Skeletal muscle tissue (tissue), 4 donors: ENCODE measurements around the gene DPP7. TPM values are rescaled to one million over a fixed set of nuclear protein-coding genes. Genes with fewer than 3 reads are reported as not detected.

Experiments used
- H3K27ac ChIP-seq: one replicate; pipeline ENCODE4 v1.7.0; 2013; ENCODE audit warnings: mild to moderate bottlenecking, low read depth, low read length, inconsistent platforms
- H3K27me3 ChIP-seq, 3 donors: one replicate each; pipeline ENCODE4 v1.7.0; 2013; ENCODE audit warnings: low read length in 3 of 3; ENCODE audit not compliant: control insufficient read depth in 3 of 3, insufficient read depth in 3 of 3
- H3K36me3 ChIP-seq, 3 donors: one replicate each; pipeline ENCODE4 v1.7.0; 2013; ENCODE audit warnings: low read length in 3 of 3; ENCODE audit not compliant: control insufficient read depth in 3 of 3, insufficient read depth in 3 of 3
- H3K4me1 ChIP-seq, 3 donors: one replicate each; pipeline ENCODE4 v1.7.0; 2013; ENCODE audit warnings: low read length in 3 of 3, mild to moderate bottlenecking in 3 of 3; ENCODE audit not compliant: control insufficient read depth in 3 of 3, insufficient read depth in 3 of 3
- H3K4me3 ChIP-seq, 3 donors: one replicate each; pipeline ENCODE4 v1.7.0; 2013; ENCODE audit warnings: low read length in 3 of 3
- H3K9ac ChIP-seq, 3 donors: one replicate each; pipeline ENCODE4 v1.7.0; 2013; ENCODE audit warnings: low read length in 3 of 3, mild to moderate bottlenecking in 3 of 3, moderate library complexity in 2 of 3, low read depth in 1 of 3
- H3K9me3 ChIP-seq, 3 donors: one replicate each; pipeline ENCODE4 v1.7.0; 2013; ENCODE audit warnings: low read length in 3 of 3; ENCODE audit not compliant: control insufficient read depth in 3 of 3
- total RNA-seq: library from RNA; depleted of rRNA; stranded (reverse); fragments of >200 nt; gene quantifications from one replicate; pipeline ENCODE4 v1.2.3, GENCODE V29; 2014
- donor health status: Osteomylitis.

Gene DPP7
- total RNA-seq, 1 donor from 2014 or later: 19.8 TPM

GRCh38 chr9:137070906-137071275 is 43.6 kb downstream of the DPP7 start:
- Histone ChIP-seq H3K9me3 (no peaks in the 10 kb centered on the region), H3K27ac (peak overlapping the region; percentile 40), H3K4me1 (peaks cover 8 to 17% (median 12%) of the 10 kb centered on the region in 3 donors), H3K9ac (peak overlapping the region in 2 of 3 donors; percentile 32 to 60), H3K4me3 (peak overlapping the region; percentile 14 to 59 (median 45)), H3K36me3 (no peaks in the 10 kb centered on the region), H3K27me3 (peaks cover 5 to 18% (median 11%) of the 10 kb centered on the region in 3 donors)

- peaks cover 8 to 17% (median 12%) of the 10 kb centered on the region in 3 donors for H3K4me1 ChIP-seq
- H3K27me3 ChIP-seq: peaks cover 5 to 18% (median 11%) of the 10 kb centered on the region in 3 donors
- peak within 1 kb of the TSS; percentile 14 to 59 (median 49) for H3K4me3 ChIP-seq
- H3K9ac ChIP-seq: peak within 1 kb of the TSS in 2 of 3 donors; percentile 32 to 60
- peak within 1 kb of the TSS; percentile 40 for H3K27ac ChIP-seq
- no peaks in the 10 kb centered on the region for H3K36me3 ChIP-seq
- no peaks in the 10 kb centered on the region for H3K9me3 ChIP-seq
These were observed 44.2 kb downstream of the DPP7 start, which contains the start of gene SAPCD2 for GRCh38 chr9:137070201-137070905. Gene SAPCD2 (minus strand): TSS chr9:137070557. CDS start chr9:137070460, 97 bp downstream.

GRCh38 chr9:137069508-137070091 is 44.9 kb downstream of the DPP7 start:
- H3K4me3 ChIP-seq: no peak overlapping the region

GRCh38 chr9:137068539-137069507 is 45.7 kb downstream of the DPP7 start:
- Histone ChIP-seq H3K4me1 (peaks cover 8 to 18% (median 14%) of the 10 kb centered on the region in 3 donors), H3K36me3 (no peaks in the 10 kb centered on the region), H3K27me3 (peaks cover 5 to 18% (median 11%) of the 10 kb centered on the region in 3 donors), H3K27ac (no peak overlapping the region), H3K4me3 (no peak overlapping the region), H3K9ac (no peak overlapping the region), H3K9me3 (no peaks in the 10 kb centered on the region)

More at GRCh38 chr9:137069508-137070091, 44.9 kb downstream of the DPP7 start:
- Histone ChIP-seq H3K4me1 (peaks cover 8 to 17% (median 12%) of the 10 kb centered on the region in 3 donors), H3K9ac (no peak overlapping the region), H3K36me3 (no peaks in the 10 kb centered on the region), H3K27me3 (peaks cover 5 to 18% (median 11%) of the 10 kb centered on the region in 3 donors), H3K9me3 (no peaks in the 10 kb centered on the region), H3K27ac (no peak overlapping the region)

- Histone ChIP-seq H3K9me3 (no peaks in the 10 kb centered on the region), H3K9ac (no peak overlapping the region), H3K4me1 (peaks cover 8 to 20% (median 14%) of the 10 kb centered on the region in 3 donors), H3K36me3 (no peaks in the 10 kb centered on the region), H3K27me3 (peaks cover 5 to 18% (median 11%) of the 10 kb centered on the region in 3 donors), H3K4me3 (no peak overlapping the region), H3K27ac (no peak overlapping the region)
These were observed 46.5 kb downstream of the DPP7 start for GRCh38 chr9:137067860-137068538.

- H3K4me1 ChIP-seq: peaks cover 7 to 17% (median 11%) of the 10 kb centered on the region in 3 donors
- no peak overlapping the region for H3K9ac ChIP-seq
- no peak overlapping the region for H3K4me3 ChIP-seq
- H3K36me3 ChIP-seq: no peaks in the 10 kb centered on the region
- no peak overlapping the region for H3K27ac ChIP-seq
- H3K27me3 ChIP-seq: peaks cover 5 to 18% (median 11%) of the 10 kb centered on the region in 3 donors
- H3K9me3 ChIP-seq: no peaks in the 10 kb centered on the region
These were observed 48.3 kb downstream of the DPP7 start for GRCh38 chr9:137066096-137066861.

- H3K27me3 ChIP-seq: peaks cover 5 to 18% (median 11%) of the 10 kb centered on the region in 3 donors
- peaks cover 0 to 11% (median 4%) of the 10 kb centered on the region in 3 donors for H3K4me1 ChIP-seq
- no peak overlapping the region for H3K27ac ChIP-seq
- no peaks in the 10 kb centered on the region for H3K9me3 ChIP-seq
- no peak overlapping the region for H3K9ac ChIP-seq
- H3K36me3 ChIP-seq: no peaks in the 10 kb centered on the region
- no peak overlapping the region for H3K4me3 ChIP-seq
These were observed 49.1 kb downstream of the DPP7 start for GRCh38 chr9:137065336-137065967.

- no peak overlapping the region for H3K9ac ChIP-seq
- H3K36me3 ChIP-seq: no peaks in the 10 kb centered on the region
These were observed 49.7 kb downstream of the DPP7 start for GRCh38 chr9:137064880-137065164.

More at GRCh38 chr9:137064880-137065164, 49.7 kb downstream of the DPP7 start:
- H3K9me3 ChIP-seq: no peaks in the 10 kb centered on the region
- H3K4me1 ChIP-seq: peaks cover 0 to 11% (median 4%) of the 10 kb centered on the region in 3 donors
- H3K27ac ChIP-seq: no peak overlapping the region
- peaks cover 5 to 18% (median 11%) of the 10 kb centered on the region in 3 donors for H3K27me3 ChIP-seq
- no peak overlapping the region for H3K4me3 ChIP-seq
